ENCODE results near the gene CPEB3.
"Not testable (repeated sequence)": the region's sequence is repeated elsewhere in the genome, so short reads cannot be mapped to it uniquely, and the experiment has no call there.

Gene CPEB3

GRCh38 chr10:92267343-92267742 lies 23.5 kb downstream of the CPEB3 start:
- DNase-seq (ENCODE audit: low spot score), result no peak

- no peak for DNase-seq (ENCODE audit: low spot score)
Measured at GRCh38 chr10:92265687-92266258, 25.1 kb downstream of the CPEB3 start.

GRCh38 chr10:92264249-92264648 lies 26.6 kb downstream of the CPEB3 start:
- DNase-seq (ENCODE audit: low spot score), result no peak

GRCh38 chr10:92263396-92263795 lies 27.5 kb downstream of the CPEB3 start:
- no peak for DNase-seq (ENCODE audit: low spot score)

GRCh38 chr10:92248566-92248965 lies 42.3 kb downstream of the CPEB3 start:
- DNase-seq (ENCODE audit: low spot score), result no peak

- no peak for DNase-seq (ENCODE audit: low spot score)
Measured at GRCh38 chr10:92244796-92245195, 46.1 kb downstream of the CPEB3 start.

GRCh38 chr10:92242910-92243671 lies 47.8 kb downstream of the CPEB3 start:
- peak; percentile 42 for DNase-seq (ENCODE audit: low spot score)

GRCh38 chr10:92242380-92242779 lies 48.5 kb downstream of the CPEB3 start:
- DNase-seq (ENCODE audit: low spot score), result no peak

GRCh38 chr10:92241501-92241900 lies 49.4 kb downstream of the CPEB3 start:
- peak; percentile 10 for DNase-seq (ENCODE audit: low spot score)

GRCh38 chr10:92241158-92241500 lies 49.7 kb downstream of the CPEB3 start:
- no peak for DNase-seq (ENCODE audit: low spot score)

GRCh38 chr10:92240289-92241157 lies 50.4 kb downstream of the CPEB3 start:
- peak; percentile 80 for DNase-seq (ENCODE audit: low spot score)

- DNase-seq (ENCODE audit: low spot score), result peak; percentile 73
Measured at GRCh38 chr10:92239600-92240288, 51.1 kb downstream of the CPEB3 start.

- DNase-seq (ENCODE audit: low spot score), result no peak
Measured at GRCh38 chr10:92239151-92239599, 51.7 kb downstream of the CPEB3 start.

GRCh38 chr10:92238586-92239098 lies 52.2 kb downstream of the CPEB3 start:
- no peak for DNase-seq (ENCODE audit: low spot score)

- no peak for DNase-seq (ENCODE audit: low spot score)
Measured at GRCh38 chr10:92238054-92238585, 52.8 kb downstream of the CPEB3 start.

GRCh38 chr10:92231196-92231595 lies 59.7 kb downstream of the CPEB3 start:
- DNase-seq (ENCODE audit: low spot score), result no peak

GRCh38 chr10:92222603-92223262 lies 68.1 kb downstream of the CPEB3 start:
- no peak for DNase-seq (ENCODE audit: low spot score)

GRCh38 chr10:92219559-92219958 lies 71.3 kb downstream of the CPEB3 start:
- no peak for DNase-seq (ENCODE audit: low spot score)

- DNase-seq (ENCODE audit: low spot score), result no peak
Measured at GRCh38 chr10:92218569-92218968, 72.3 kb downstream of the CPEB3 start.

GRCh38 chr10:92216608-92217007 lies 74.3 kb downstream of the CPEB3 start:
- DNase-seq (ENCODE audit: low spot score), result not testable (repeated sequence)

- not testable (repeated sequence) for DNase-seq (ENCODE audit: low spot score)
Measured at GRCh38 chr10:92215222-92215621, 75.7 kb downstream of the CPEB3 start.
